Bronchial epithelial cell (primary cell): ENCODE measurements around the gene UBE3C. TPM values are rescaled to one million over a fixed set of nuclear protein-coding genes. Genes with fewer than 3 reads are reported as not detected.
"Not testable (repeated sequence)": the region's sequence is repeated elsewhere in the genome, so short reads cannot be mapped to it uniquely, and the experiment has no call there.

Experiments
- DNase-seq: peaks from one replicate; pipeline ENCODE4 v3.0.0-alpha.2; 2010; ENCODE audit warnings: low read depth
- FAIRE-seq: peaks from 2 replicates; lab custom pipeline; 2011; peaks lifted over from hg19 to GRCh38; lab: Jason Lieb, UNC
- H3K27me3 ChIP-seq: 2 replicates; pipeline ENCODE4 v1.5.1; 2011; ENCODE audit warnings: low read length; ENCODE audit not compliant: control insufficient read depth, insufficient read depth
- H3K36me3 ChIP-seq: 2 replicates; pipeline ENCODE4 v1.5.1; 2011; ENCODE audit warnings: low read length; ENCODE audit not compliant: control insufficient read depth, insufficient read depth
- H3K4me3 ChIP-seq: 2 replicates; pipeline ENCODE4 v1.5.1; 2011; ENCODE audit warnings: mild to moderate bottlenecking, low read depth, low read length, control low read depth
- total RNA-seq: library from RNA; depleted of rRNA; stranded (reverse); fragments of >200 nt; gene quantifications from 2 replicates; pipeline ENCODE4 v1.2.1, GENCODE V29; 2014
- TF ChIP-seq, protein P1 (sequence below): IDR thresholded peaks from 2 replicates; pipeline ENCODE4 v1.5.1; 2011; ENCODE audit warnings: mild to moderate bottlenecking, moderate library complexity, low read length, control low read depth, inconsistent platforms; ENCODE audit not compliant: insufficient read depth, severe bottlenecking

The UBE3C gene
- total RNA-seq, 1 donor from 2014 or later, result 89.5 TPM

DNA sequence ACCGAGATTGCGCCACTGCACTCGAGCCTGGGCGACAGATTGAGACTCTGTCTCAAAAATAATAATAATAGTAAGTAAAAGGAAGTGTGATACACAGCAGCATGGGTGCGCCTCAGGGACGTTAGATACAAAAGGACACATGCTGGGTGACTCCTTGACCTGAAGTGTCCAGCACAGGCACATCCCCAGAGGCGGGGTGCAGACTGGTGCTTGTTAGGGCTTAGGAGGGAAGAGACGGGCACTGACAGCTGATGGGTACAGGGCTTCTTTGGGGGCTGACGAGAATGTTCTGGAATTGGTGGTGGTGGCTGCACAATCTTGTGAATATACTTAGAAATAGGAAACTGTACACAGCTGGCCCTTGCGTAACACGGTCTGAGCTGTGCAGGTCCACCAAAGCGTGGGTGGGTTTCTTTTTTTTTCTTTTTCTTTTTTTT, 136.3 kb downstream of the UBE3C start:
- Histone ChIP-seq H3K36me3 (no peaks in the 10 kb centered on the region), H3K27me3 (no peaks in the 10 kb centered on the region), H3K4me3 (no peak overlapping the region)
- FAIRE-seq (no peak), DNase-seq (no peak)
- TF ChIP-seq, protein P1, sequence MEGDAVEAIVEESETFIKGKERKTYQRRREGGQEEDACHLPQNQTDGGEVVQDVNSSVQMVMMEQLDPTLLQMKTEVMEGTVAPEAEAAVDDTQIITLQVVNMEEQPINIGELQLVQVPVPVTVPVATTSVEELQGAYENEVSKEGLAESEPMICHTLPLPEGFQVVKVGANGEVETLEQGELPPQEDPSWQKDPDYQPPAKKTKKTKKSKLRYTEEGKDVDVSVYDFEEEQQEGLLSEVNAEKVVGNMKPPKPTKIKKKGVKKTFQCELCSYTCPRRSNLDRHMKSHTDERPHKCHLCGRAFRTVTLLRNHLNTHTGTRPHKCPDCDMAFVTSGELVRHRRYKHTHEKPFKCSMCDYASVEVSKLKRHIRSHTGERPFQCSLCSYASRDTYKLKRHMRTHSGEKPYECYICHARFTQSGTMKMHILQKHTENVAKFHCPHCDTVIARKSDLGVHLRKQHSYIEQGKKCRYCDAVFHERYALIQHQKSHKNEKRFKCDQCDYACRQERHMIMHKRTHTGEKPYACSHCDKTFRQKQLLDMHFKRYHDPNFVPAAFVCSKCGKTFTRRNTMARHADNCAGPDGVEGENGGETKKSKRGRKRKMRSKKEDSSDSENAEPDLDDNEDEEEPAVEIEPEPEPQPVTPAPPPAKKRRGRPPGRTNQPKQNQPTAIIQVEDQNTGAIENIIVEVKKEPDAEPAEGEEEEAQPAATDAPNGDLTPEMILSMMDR, result no peak

DNA sequence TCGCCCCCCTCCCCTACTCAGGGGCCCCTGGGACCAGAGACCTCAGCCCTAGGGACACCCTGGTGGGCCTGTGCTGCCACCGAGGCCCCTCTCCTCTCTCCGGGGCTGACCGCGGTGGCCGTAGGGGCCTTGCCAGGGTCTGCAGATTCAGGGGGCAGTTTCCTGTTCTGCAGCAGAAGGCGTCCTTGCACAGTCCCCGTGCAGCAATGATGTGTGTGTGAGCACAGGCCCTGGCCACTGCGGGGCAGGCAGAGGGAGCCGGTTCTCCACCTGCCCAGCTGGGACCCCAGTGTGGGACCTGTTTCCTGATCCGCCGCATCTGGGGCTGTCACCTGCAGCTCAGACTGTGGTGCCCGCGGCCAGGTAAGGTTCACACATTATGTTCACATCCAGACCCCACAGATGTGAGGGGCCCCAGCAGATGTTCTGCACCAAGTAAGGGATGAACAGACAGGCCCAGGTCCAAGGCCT, 137.4 kb downstream of the UBE3C start:
- TF ChIP-seq, protein P1, result no peak
- Histone ChIP-seq H3K27me3 (no peaks in the 10 kb centered on the region), H3K36me3 (no peaks in the 10 kb centered on the region), H3K4me3 (no peak overlapping the region)
- FAIRE-seq (no peak), DNase-seq (no peak)

DNA sequence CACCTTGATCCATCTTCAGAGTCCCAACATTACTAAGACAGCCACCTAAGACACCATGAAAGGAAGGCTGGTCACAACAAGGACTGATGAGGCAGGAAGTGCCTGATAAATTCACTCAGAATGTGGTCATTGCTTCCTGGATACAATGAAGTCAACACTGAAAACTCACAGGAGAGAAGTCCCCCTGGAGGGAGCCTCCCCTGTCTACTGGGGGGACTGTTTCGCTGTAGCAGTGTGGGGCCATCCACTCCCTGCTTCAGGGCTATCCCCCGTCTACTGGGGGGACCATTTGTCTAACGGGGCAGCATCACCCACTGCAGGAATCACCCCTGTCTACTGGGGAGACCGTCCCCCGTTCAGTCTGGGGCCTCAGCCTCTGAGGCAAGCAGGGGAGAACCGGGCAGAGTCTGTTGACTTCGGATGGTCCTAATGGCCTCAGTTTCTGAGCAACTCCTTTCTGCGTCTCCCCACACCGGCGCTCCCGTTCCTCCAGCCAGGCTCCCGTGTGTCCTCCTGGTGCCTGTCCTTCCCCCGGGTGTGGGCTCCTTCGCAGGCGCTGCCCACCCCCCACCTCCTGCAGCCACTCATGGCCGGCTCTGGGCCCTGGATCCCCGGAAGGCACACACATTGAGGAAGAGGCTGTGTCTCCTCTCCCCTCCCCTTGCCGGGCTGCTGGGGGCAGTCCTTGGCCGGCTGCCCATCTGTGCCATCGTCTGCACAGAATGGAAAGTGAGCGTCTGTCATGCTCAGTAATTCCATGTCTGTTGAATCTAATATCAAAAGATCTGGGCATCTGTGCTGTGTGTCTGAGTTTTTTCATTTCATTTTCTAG, 138.2 kb downstream of the UBE3C start:
- peak; percentile 67 for DNase-seq
- no peak overlapping the region for H3K4me3 ChIP-seq
- H3K27me3 ChIP-seq, result no peaks in the 10 kb centered on the region
- no peaks in the 10 kb centered on the region for H3K36me3 ChIP-seq
- TF ChIP-seq, protein P1, result no peak
- FAIRE-seq, result no peak

DNA sequence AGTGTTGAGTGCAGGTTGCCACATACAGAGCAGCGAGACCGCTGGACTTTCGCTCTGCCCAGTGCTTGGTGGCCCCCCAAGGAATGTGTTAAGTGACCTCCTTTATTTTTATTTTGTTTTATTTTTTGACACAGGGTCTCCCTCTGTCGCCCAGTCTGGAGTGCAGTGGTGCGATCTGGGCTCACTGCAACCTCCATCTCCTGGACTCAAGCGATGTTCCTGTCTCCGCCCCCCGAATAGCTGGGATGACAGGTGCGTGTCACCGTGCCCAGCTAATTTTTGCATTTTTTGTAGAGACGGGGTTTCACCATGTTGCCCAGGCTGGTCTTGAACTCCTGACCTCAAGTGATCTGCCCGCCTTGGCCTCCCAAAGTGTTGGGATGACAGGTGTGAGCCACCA, 138.8 kb downstream of the UBE3C start:
- DNase-seq, H3K36me3 ChIP-seq, FAIRE-seq, H3K4me3 ChIP-seq, H3K27me3 ChIP-seq: not testable (repeated sequence)

DNA sequence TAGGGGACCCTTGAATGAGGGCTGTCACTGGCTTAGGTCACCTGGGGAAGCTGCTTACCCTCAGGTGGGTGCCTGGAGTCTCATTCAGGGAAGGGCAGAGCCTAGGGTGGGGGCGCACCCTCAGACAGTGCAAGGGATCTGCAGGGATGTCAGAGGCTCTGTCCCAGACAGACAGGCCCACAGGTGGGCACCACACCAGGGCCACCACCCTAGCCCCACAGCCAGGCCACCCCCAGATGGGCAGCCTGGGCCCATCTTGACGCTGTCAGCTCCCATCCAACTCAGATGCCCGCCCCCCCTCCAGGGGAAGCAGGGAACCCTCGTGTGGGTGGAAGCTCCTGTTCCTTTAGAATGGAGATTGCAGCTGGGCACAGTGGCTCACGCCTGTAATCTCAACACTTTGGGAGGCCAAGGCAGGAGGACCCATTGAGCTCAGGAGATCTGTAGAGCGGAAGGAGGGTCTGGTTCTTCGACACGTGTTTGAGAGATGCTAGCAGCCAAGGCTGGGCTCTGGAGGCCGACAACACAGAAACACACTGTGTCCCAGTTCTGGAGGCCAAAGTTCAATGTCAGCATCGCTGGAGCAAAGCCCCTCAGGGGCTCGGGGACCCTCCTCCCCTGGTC, 139.6 kb downstream of the UBE3C start:
- H3K4me3 ChIP-seq, result no peak overlapping the region
- TF ChIP-seq, protein P1, result no peak
- no peaks in the 10 kb centered on the region for H3K36me3 ChIP-seq
- FAIRE-seq, result no peak
- DNase-seq, result no peak
- no peaks in the 10 kb centered on the region for H3K27me3 ChIP-seq
